Hepatocyte (in vitro differentiated cells): ENCODE measurements around the gene VGLL2. TPM values are rescaled to one million over a fixed set of nuclear protein-coding genes. Genes with fewer than 3 reads are reported as not detected.
A peak's percentile ranks its signal among the peaks of the same experiment; 100 is the strongest.

ENCODE experiments used
- DNase-seq: peaks from one replicate; pipeline ENCODE4 v3.0.0-alpha.2; 2016; ENCODE audit warnings: low spot score
- H2AFZ ChIP-seq: fragments of 200-600 bp; sonication (generic); 2 replicates; pipeline ENCODE4 v1.6.0; 2016; ENCODE audit warnings: antibody characterized with exemption, mild to moderate bottlenecking
- H3K27ac ChIP-seq: fragments of 200-600 bp; sonication (generic); 2 replicates; pipeline ENCODE4 v1.5.1; 2016; ENCODE audit warnings: mild to moderate bottlenecking
- H3K27me3 ChIP-seq: fragments of 200-600 bp; sonication (generic); 2 replicates; pipeline ENCODE4 v1.6.1; 2016
- H3K36me3 ChIP-seq: fragments of 200-600 bp; sonication (generic); replicated peaks from 2 replicates; pipeline ENCODE4 v1.5.1; 2016; ENCODE audit warnings: low read depth; ENCODE audit not compliant: insufficient read depth
- H3K4me1 ChIP-seq: fragments of 200-600 bp; sonication (generic); 2 replicates; pipeline ENCODE4 v1.5.1; 2016; ENCODE audit warnings: mild to moderate bottlenecking, moderate library complexity; ENCODE audit not compliant: insufficient read depth
- H3K4me2 ChIP-seq: fragments of 200-600 bp; sonication (generic); 2 replicates; pipeline ENCODE4 v1.6.0; 2016
- H3K4me3 ChIP-seq: fragments of 200-600 bp; sonication (generic); 2 replicates; pipeline ENCODE4 v1.5.1; 2016; ENCODE audit warnings: mild to moderate bottlenecking
- H3K79me2 ChIP-seq: fragments of 200-600 bp; sonication (generic); 2 replicates; pipeline ENCODE4 v1.6.0; 2017; ENCODE audit warnings: mild to moderate bottlenecking
- H3K9me2 ChIP-seq: fragments of 200-600 bp; sonication (generic); replicated peaks from 2 replicates; pipeline ENCODE4 v1.6.0; 2017; ENCODE audit warnings: mild to moderate bottlenecking; ENCODE audit not compliant: insufficient read depth
- H3K9me3 ChIP-seq: fragments of 200-600 bp; sonication (generic); 2 replicates; pipeline ENCODE4 v1.5.1; 2016; ENCODE audit warnings: low read depth, mild to moderate bottlenecking
- H4K20me1 ChIP-seq: fragments of 200-600 bp; sonication (generic); 2 replicates; pipeline ENCODE4 v1.6.0; 2016; ENCODE audit warnings: mild to moderate bottlenecking; ENCODE audit not compliant: insufficient read depth, poor library complexity, severe bottlenecking
- CTCF ChIP-seq: fragments of 200-600 bp; sonication (generic); IDR thresholded peaks from 2 replicates; pipeline ENCODE4 v1.5.1; 2016; ENCODE audit warnings: antibody characterized with exemption, mild to moderate bottlenecking; ENCODE audit not compliant: poor library complexity
- EZH2 ChIP-seq: fragments of 200-600 bp; sonication (generic); IDR thresholded peaks from 2 replicates; pipeline ENCODE4 v1.6.1; 2016; ENCODE audit warnings: antibody characterized with exemption, mild to moderate bottlenecking, borderline replicate concordance
- EZH2phosphoT487 ChIP-seq: fragments of 200-600 bp; sonication (generic); IDR thresholded peaks from one replicate; pipeline ENCODE4 v1.6.1; 2018; ENCODE audit warnings: antibody characterized with exemption, mild to moderate bottlenecking, low read depth, moderate library complexity; ENCODE audit not compliant: unreplicated experiment, severe bottlenecking
- WGBS: methylation state at CpG from one replicate; pipeline ENCODE4 v1.1.6; 2016; ENCODE audit warnings: low lambda C conversion rate; ENCODE audit errors: missing lambda C conversion rate; 5-methylcytosine and 5-hydroxymethylcytosine counted together
- polyA plus RNA-seq: library from polyadenylated mRNA; unstranded; fragments of >200 nt; fragmentation: Nextera tagmentation; extraction: Ambion mirVana; gene quantifications from 2 replicates; pipeline ENCODE4 v1.2.1, GENCODE V29; 2016
- total RNA-seq: library from RNA; depleted of rRNA; stranded (reverse); fragments of >200 nt; gene quantifications from 2 replicates; pipeline ENCODE4 v1.2.3, GENCODE V29; 2014

The VGLL2 gene
- total and polyA plus RNA-seq, 2 experiments from 2014 or later, result not detected

GRCh38 chr6:117264369-117264691 is 1.0 kb upstream of the VGLL2 start:
- H3K27ac ChIP-seq, result no peak overlapping the region
- no peak for DNase-seq
- H3K4me1 ChIP-seq, result peaks cover 17% of the 10 kb centered on the region
- peak overlapping the region; percentile 68 for H2AFZ ChIP-seq
- H3K27me3 ChIP-seq, result peaks cover 97% of the 10 kb centered on the region
- H3K4me3 ChIP-seq, result peak overlapping the region; percentile 70
- 35% methylated on average over 8 of the region's 8 CpGs for WGBS
- TF ChIP-seq CTCF (no peak), EZH2 (no peak), EZH2phosphoT487 (no peak)
- H3K4me2 ChIP-seq, result peak overlapping the region; percentile 96
- H3K79me2 ChIP-seq, result no peaks in the 10 kb centered on the region
- H4K20me1 ChIP-seq, result no peaks in the 10 kb centered on the region
- no peaks in the 10 kb centered on the region for H3K9me2 ChIP-seq
- H3K9me3 ChIP-seq, result no peaks in the 10 kb centered on the region
- no peaks in the 10 kb centered on the region for H3K36me3 ChIP-seq

- H3K79me2 ChIP-seq, result no peaks in the 10 kb centered on the region
- H3K4me3 ChIP-seq, result peak overlapping the region; percentile 70
- H3K9me2 ChIP-seq, result no peaks in the 10 kb centered on the region
- no peak for TF ChIP-seq EZH2phosphoT487
- TF ChIP-seq CTCF, result no peak
- TF ChIP-seq EZH2, result peak; percentile 59
- H3K36me3 ChIP-seq, result no peaks in the 10 kb centered on the region
- no peak overlapping the region for H3K27ac ChIP-seq
- no peaks in the 10 kb centered on the region for H4K20me1 ChIP-seq
- H3K27me3 ChIP-seq, result peaks cover 97% of the 10 kb centered on the region
- H3K4me2 ChIP-seq, result peak overlapping the region; percentile 96
- H3K9me3 ChIP-seq, result no peaks in the 10 kb centered on the region
- DNase-seq, result peak; percentile 19
- peak overlapping the region; percentile 68 for H2AFZ ChIP-seq
- WGBS, result 2% methylated on average over 38 of the region's 39 CpGs
- H3K4me1 ChIP-seq, result peaks cover 17% of the 10 kb centered on the region
Observed at GRCh38 chr6:117264692-117265409, 507 bp upstream of the VGLL2 start.

- no peak overlapping the region for H3K27ac ChIP-seq
- H3K79me2 ChIP-seq, result no peaks in the 10 kb centered on the region
- H2AFZ ChIP-seq, result no peak overlapping the region
- H3K36me3 ChIP-seq, result no peaks in the 10 kb centered on the region
- TF ChIP-seq EZH2, result peak; percentile 42
- no peak for TF ChIP-seq CTCF
- WGBS, result 30% methylated on average over 16 of the region's 16 CpGs
- H3K4me1 ChIP-seq, result peaks cover 17% of the 10 kb centered on the region
- peaks cover 95% of the 10 kb centered on the region for H3K27me3 ChIP-seq
- peak overlapping the region; percentile 70 for H3K4me3 ChIP-seq
- DNase-seq, result no peak
- H3K4me2 ChIP-seq, result peak overlapping the region; percentile 96
- H3K9me2 ChIP-seq, result no peaks in the 10 kb centered on the region
- no peaks in the 10 kb centered on the region for H3K9me3 ChIP-seq
- no peaks in the 10 kb centered on the region for H4K20me1 ChIP-seq
Observed at GRCh38 chr6:117266257-117267053, 1.1 kb downstream of the VGLL2 start.
